SK-N-MC (cell line): ENCODE measurements around the gene OOSP3.

Experiments
- EZH2 ChIP-seq: fragments of 200-600 bp; sonication (generic); IDR thresholded peaks from one replicate; pipeline ENCODE4 v1.6.1; 2017; ENCODE audit warnings: antibody characterized with exemption
- FOXP2 ChIP-seq: optimal IDR thresholded peaks from 2 replicates; pipeline ENCODE3; 2011; ENCODE audit warnings: mild to moderate bottlenecking, moderate library complexity; ENCODE audit not compliant: insufficient read depth; ENCODE audit errors: extremely low read length, control extremely low read depth
- POLR2AphosphoS5 ChIP-seq: IDR thresholded peaks from 2 replicates; pipeline ENCODE4 v1.6.1; 2012; ENCODE audit warnings: mild to moderate bottlenecking, low read depth, low read length, borderline replicate concordance

DNA sequence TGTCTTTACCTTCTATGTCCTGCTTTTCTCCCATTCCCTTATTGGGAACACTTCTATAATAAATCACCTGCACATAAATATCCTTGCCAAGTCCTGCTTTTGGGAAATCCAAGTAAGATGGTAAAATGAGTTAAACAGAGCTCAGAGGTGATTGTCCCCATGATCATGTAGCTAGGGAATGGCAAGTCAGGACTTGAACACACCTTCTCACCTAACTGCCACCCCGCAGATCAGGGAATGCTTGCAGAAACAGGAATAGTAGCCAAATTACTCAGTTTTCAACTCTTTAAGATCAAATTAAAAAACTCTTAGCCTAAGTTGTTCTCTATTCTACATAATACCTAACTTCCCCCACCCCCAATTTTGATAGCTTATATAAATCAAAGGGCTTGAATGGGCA lies 16.0 kb downstream of the OOSP3 start:
- TF ChIP-seq POLR2AphosphoS5 (no peak), EZH2 (no peak), FOXP2 (no peak)
